Measurements from ENCODE around the gene PITRM1. TPM values are rescaled to one million over a fixed set of nuclear protein-coding genes. Genes with fewer than 3 reads are reported as not detected.

The PITRM1 gene
- total RNA-seq, 2 donors from 2014 or later, result 43.7 to 52.3 TPM

DNA sequence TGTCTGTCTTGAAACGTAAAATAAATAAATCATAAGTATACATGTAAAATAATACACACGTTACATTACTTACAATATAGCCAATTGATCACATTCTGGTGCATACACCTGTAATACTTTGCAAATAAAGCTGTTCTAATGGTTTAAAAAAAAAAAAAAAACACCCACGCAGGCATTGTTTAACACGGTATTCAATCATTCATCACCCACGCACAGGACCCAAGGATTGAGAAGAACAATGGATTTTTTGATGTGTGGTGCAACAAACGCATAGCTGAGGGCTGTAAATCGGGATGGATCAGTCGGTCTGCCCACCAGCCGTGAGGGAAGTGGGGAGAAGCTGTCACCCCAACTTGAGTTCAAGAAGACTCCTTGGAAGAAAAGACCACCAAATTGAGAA is 8.7 kb downstream of the PITRM1 start:
- H3K4me3 ChIP-seq, result no peak overlapping the region
- no peak overlapping the region for H3K27ac ChIP-seq
- no peaks in the 10 kb centered on the region for H3K27me3 ChIP-seq
- H3K9ac ChIP-seq (ENCODE audit: low read depth in 2 of 2, low read length in 2 of 2), result no peak overlapping the region
- intact Hi-C loops (cut with DNase I), result no loop called here
- no peak for DNase-seq
- no peaks in the 10 kb centered on the region for H3K4me1 ChIP-seq
- H3K36me3 ChIP-seq, result peaks cover 6% of the 10 kb centered on the region
- no peaks in the 10 kb centered on the region for H3K9me3 ChIP-seq
- TF ChIP-seq CTCF (IDR thresholded peaks at IDR 0.05), result no peak

- no peak for DNase-seq
- Histone ChIP-seq H3K9ac (ENCODE audit: low read depth in 2 of 2, low read length in 2 of 2) (no peak overlapping the region), H3K4me3 (no peak overlapping the region), H3K27ac (no peak overlapping the region), H3K27me3 (no peaks in the 10 kb centered on the region), H3K36me3 (peaks cover 6% of the 10 kb centered on the region), H3K4me1 (no peaks in the 10 kb centered on the region), H3K9me3 (no peaks in the 10 kb centered on the region)
- no peak for TF ChIP-seq CTCF (IDR thresholded peaks at IDR 0.05)
- intact Hi-C loops (cut with DNase I), result no loop called here
Observed at GRCh38 chr10:3162533-3162932, 10.0 kb downstream of the PITRM1 start.

- Histone ChIP-seq H3K4me3 (no peak overlapping the region), H3K27me3 (no peaks in the 10 kb centered on the region), H3K4me1 (no peaks in the 10 kb centered on the region), H3K9ac (ENCODE audit: low read depth in 2 of 2, low read length in 2 of 2) (no peak overlapping the region), H3K36me3 (peaks cover under 1% of the 10 kb centered on the region), H3K27ac (no peak overlapping the region), H3K9me3 (no peaks in the 10 kb centered on the region)
- no peak for TF ChIP-seq CTCF (IDR thresholded peaks at IDR 0.05)
- intact Hi-C loops (cut with DNase I), result no loop called here
- no peak for DNase-seq
Observed at GRCh38 chr10:3159152-3159551, 13.4 kb downstream of the PITRM1 start.

- no peaks in the 10 kb centered on the region for H3K27me3 ChIP-seq
- no peak overlapping the region for H3K9ac ChIP-seq (ENCODE audit: low read depth in 2 of 2, low read length in 2 of 2)
- intact Hi-C loops (cut with DNase I), result no loop called here
- H3K9me3 ChIP-seq, result no peaks in the 10 kb centered on the region
- H3K4me1 ChIP-seq, result no peaks in the 10 kb centered on the region
- no peak overlapping the region for H3K4me3 ChIP-seq
- DNase-seq, result no peak
- no peaks in the 10 kb centered on the region for H3K36me3 ChIP-seq
- H3K27ac ChIP-seq, result no peak overlapping the region
- no peak for TF ChIP-seq CTCF (IDR thresholded peaks at IDR 0.05)
Observed at GRCh38 chr10:3154666-3155065, 17.9 kb downstream of the PITRM1 start.

DNA sequence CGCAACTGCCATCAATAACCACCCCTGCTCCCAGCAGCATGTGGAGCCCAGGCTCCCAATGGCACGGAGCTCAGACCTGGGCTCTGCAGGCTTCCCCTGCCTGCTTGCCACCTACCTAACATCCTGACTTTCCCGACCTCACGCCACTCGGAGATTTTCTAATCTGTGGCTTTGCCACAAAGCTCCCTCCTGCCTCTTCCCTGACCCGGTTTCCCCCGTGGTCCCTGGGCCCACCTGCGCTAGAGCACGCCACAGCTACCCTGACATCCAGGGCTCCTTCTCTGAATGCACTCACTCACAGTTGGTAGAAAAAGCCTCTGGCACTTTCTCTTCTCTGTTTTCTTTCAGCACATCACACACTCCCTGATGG is 20.0 kb downstream of the PITRM1 start:
- H3K27me3 ChIP-seq, result no peaks in the 10 kb centered on the region
- H3K36me3 ChIP-seq, result peaks cover 3% of the 10 kb centered on the region
- no peak overlapping the region for H3K4me3 ChIP-seq
- no peaks in the 10 kb centered on the region for H3K9me3 ChIP-seq
- H3K4me1 ChIP-seq, result no peaks in the 10 kb centered on the region
- H3K9ac ChIP-seq (ENCODE audit: low read depth in 2 of 2, low read length in 2 of 2), result no peak overlapping the region
- no peak overlapping the region for H3K27ac ChIP-seq
- no peak for TF ChIP-seq CTCF (IDR thresholded peaks at IDR 0.05)
- intact Hi-C loops (cut with DNase I), result no loop called here
- DNase-seq, result no peak
